Adrenal gland (tissue), 12 donors: ENCODE measurements around the gene PLCB1. TPM values are rescaled to one million over a fixed set of nuclear protein-coding genes. Genes with fewer than 3 reads are reported as not detected.
A peak's percentile ranks its signal among the peaks of the same experiment; 100 is the strongest.

ENCODE experiments used
- DNase-seq, 7 donors: peaks; one replicate each; pipeline ENCODE4 v3.0.0-alpha.2; 2019 to 2020
- H3K27ac ChIP-seq, 5 donors: fragments of 200-600 bp; sonication (generic) in 4 of 5; 1 replicate in 3 of 5; 2 replicates in 2 of 5; pipeline versions ENCODE4 v1.5.1 to v1.8.0; 2016 to 2020; ENCODE audit warnings: mild to moderate bottlenecking in 1 of 5
- H3K27me3 ChIP-seq: fragments of 200-600 bp; 2 replicates; pipeline ENCODE4 v1.8.0; 2021
- H3K36me3 ChIP-seq, 2 donors: fragments of 200-600 bp; replicated peaks in 1 of 2; 1 replicate in 1 of 2; 2 replicates in 1 of 2; pipeline versions ENCODE4 v1.5.1 to v1.8.0; 2018 to 2022
- H3K4me1 ChIP-seq, 2 donors: fragments of 200-600 bp; replicated peaks in 1 of 2; 1 replicate in 1 of 2; 2 replicates in 1 of 2; pipeline versions ENCODE4 v1.5.1 to v1.8.0; 2018 to 2021
- H3K4me3 ChIP-seq, 4 donors: fragments of 200-600 bp; sonication (generic) in 3 of 4; one replicate each; pipeline ENCODE4 v1.5.1; 2016 to 2018
- H3K9me3 ChIP-seq, 3 donors: fragments of 200-600 bp; sonication (generic) in 1 of 3; replicated peaks in 1 of 3; 1 replicate in 2 of 3; 2 replicates in 1 of 3; pipeline versions ENCODE4 v1.5.1 to v1.8.0; 2016 to 2021
- POLR2A ChIP-seq, 2 donors: fragments of 450-650 bp; IDR thresholded peaks; one replicate each; pipeline ENCODE4 v1.6.1; 2017; ENCODE audit warnings: antibody characterized with exemption in 2 of 2, mild to moderate bottlenecking in 2 of 2, moderate library complexity in 1 of 2
- WGBS, 4 donors: extraction: QIAGEN DNeasy Blood & Tissue Kit in 2 of 4; methylation state at CpG; one replicate each; pipeline versions ENCODE4 v1.1.5 to v1.1.7; 2013 to 2017; 5-methylcytosine and 5-hydroxymethylcytosine counted together
- intact Hi-C, 2 donors: fragments of 100-400 bp; cut with DNase I; formaldehyde crosslinking; loops; one replicate each; pipeline versions ENCODE4 v1.14.1 to v1.15.0; 2022 to 2023
- polyA plus RNA-seq, 3 donors: library from polyadenylated mRNA; stranded (reverse); fragments of 200-250 nt in 2 of 3; fragments of 350-450 nt in 1 of 3; fragmentation: Illumina TruSeq in 1 of 3; extraction: RNeasy Lipid Tissue Mini Kit (QIAGEN cat#74804) in 1 of 3; gene quantifications; one replicate each; pipeline ENCODE4 v1.2.3, GENCODE V29; 2013 to 2014
- total RNA-seq, 9 donors: library from RNA; depleted of rRNA in 4 of 9; stranded (reverse); fragments of >200 nt in 4 of 9; fragments of 120-200 nt in 1 of 9; fragmentation: NEBNext Ultra II Directional in 1 of 9; extraction: Animal tissue kit (Norgen Biotek cat#: 25700) in 1 of 9; gene quantifications; one replicate each; pipeline versions ENCODE4 v1.1.0 to v1.2.4, GENCODE V29; 2013 to 2023
- TF ChIP-seq, protein P1 (sequence below), 6 experiments: fragments of 450-650 bp in 4 of 6; fragments of 200-600 bp in 2 of 6; sonication (generic) in 1 of 6; IDR thresholded peaks; 1 replicate in 5 of 6; 2 replicates in 1 of 6; pipeline versions ENCODE4 v1.5.1 to v1.8.0; 2016 to 2021; ENCODE audit warnings: antibody characterized with exemption in 6 of 6, mild to moderate bottlenecking in 2 of 6, moderate library complexity in 1 of 6
- donor health status: healthy with polysubstance abuse.
- donor health status: Bipolar disorder and iron deficiency.
- donor health status: DM: yes; HTN: yes; CAD: no.
- donor health status: DM: no; HTN: no; CAD: no.
- donor health status: DM: no; HTN: no; CAD: no.
- donor health status: DM: yes; HTN: yes; CAD: no.

Gene PLCB1
- total and polyA plus RNA-seq, 12 donors, result 7.7 to 56.6 (median 27.9) TPM

DNA sequence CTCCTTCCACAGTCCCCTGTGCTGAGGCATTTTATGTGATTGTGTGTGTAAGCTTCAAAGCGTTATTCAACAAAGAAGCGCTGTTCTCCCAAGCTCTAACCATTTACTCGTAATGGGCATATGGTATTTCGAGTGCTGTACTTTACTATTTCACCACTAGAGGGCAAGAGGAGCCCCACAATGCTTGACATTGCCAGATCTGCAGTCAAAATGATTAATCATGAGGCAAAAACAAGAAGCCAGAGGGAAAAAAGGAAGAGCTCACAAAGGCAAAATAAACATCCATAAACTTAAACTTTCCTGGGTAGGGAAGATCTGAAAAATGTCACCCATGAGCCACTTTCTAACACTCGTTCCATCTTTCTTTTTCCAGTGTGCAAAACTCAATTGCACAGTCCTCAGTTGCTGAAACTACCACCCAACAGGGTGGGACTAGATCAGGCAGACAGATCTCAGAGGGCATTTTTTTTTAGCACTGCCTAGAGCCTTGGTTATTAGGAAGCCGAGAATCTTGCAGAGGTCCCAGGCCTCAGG, 721.8 kb downstream of the PLCB1 start:
- DNase-seq, result peak in 5 of 7 donors; percentile 9 to 59 (median 28)
- H3K4me1 ChIP-seq, result peaks cover 0 to 20% of the 10 kb centered on the region in 2 donors
- intact Hi-C loops, result loop anchor here in 1 of 2 donors (5.0 kb wide), 1 partner anchor 508 kb away; no protein-coding TSS in a partner anchor
- H3K27me3 ChIP-seq, result no peaks in the 10 kb centered on the region
- H3K9me3 ChIP-seq, result no peaks in the 10 kb centered on the region
- no peaks in the 10 kb centered on the region for H3K36me3 ChIP-seq
- 16 to 19% (median 18%) methylated on average over 6 of the region's 6 CpGs for WGBS, 4 donors
- H3K27ac ChIP-seq, result peak overlapping the region in 2 of 5 donors; percentile 11 to 62
- TF ChIP-seq POLR2A (IDR thresholded peaks at IDR 0.05), result no peak
- TF ChIP-seq, protein P1, sequence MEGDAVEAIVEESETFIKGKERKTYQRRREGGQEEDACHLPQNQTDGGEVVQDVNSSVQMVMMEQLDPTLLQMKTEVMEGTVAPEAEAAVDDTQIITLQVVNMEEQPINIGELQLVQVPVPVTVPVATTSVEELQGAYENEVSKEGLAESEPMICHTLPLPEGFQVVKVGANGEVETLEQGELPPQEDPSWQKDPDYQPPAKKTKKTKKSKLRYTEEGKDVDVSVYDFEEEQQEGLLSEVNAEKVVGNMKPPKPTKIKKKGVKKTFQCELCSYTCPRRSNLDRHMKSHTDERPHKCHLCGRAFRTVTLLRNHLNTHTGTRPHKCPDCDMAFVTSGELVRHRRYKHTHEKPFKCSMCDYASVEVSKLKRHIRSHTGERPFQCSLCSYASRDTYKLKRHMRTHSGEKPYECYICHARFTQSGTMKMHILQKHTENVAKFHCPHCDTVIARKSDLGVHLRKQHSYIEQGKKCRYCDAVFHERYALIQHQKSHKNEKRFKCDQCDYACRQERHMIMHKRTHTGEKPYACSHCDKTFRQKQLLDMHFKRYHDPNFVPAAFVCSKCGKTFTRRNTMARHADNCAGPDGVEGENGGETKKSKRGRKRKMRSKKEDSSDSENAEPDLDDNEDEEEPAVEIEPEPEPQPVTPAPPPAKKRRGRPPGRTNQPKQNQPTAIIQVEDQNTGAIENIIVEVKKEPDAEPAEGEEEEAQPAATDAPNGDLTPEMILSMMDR (IDR thresholded peaks at IDR 0.05), result peak; percentile 79 to 90 (median 86)
- no peak overlapping the region for H3K4me3 ChIP-seq

DNA sequence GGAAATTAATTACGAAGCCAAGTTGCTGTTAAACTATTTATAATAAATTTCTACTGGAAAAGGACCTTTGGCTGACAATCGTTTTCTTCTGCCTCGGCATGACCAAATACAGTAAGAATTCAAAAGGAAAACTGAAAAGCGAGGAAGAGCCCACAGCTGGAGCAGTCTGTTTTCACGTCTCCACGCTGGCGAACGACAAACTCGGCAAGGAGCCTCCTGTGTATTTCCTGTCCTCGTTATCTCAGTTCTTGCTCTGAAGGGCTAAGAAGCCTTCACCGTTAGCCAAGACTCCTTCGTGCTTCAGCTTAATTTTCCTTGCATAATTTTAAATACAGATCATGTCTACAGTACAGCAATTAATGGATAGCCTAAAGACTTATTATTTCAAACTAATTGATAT, 722.5 kb downstream of the PLCB1 start:
- H3K9me3 ChIP-seq, result no peaks in the 10 kb centered on the region
- H3K27me3 ChIP-seq, result no peaks in the 10 kb centered on the region
- H3K36me3 ChIP-seq, result no peaks in the 10 kb centered on the region
- intact Hi-C loops, result loop anchor here in 1 of 2 donors (5.0 kb wide), 1 partner anchor 508 kb away; no protein-coding TSS in a partner anchor
- 46 to 63% (median 56%) methylated on average over 12 of the region's 12 CpGs for WGBS, 4 donors
- H3K4me1 ChIP-seq, result peaks cover 0 to 20% of the 10 kb centered on the region in 2 donors
- H3K27ac ChIP-seq, result peak overlapping the region in 1 of 5 donors; percentile 62
- H3K4me3 ChIP-seq, result no peak overlapping the region
- DNase-seq, result peak in 6 of 7 donors; percentile 16 to 66 (median 26)
- no peak for TF ChIP-seq POLR2A (IDR thresholded peaks at IDR 0.05)
- TF ChIP-seq, protein P1 (IDR thresholded peaks at IDR 0.05), result no peak

DNA sequence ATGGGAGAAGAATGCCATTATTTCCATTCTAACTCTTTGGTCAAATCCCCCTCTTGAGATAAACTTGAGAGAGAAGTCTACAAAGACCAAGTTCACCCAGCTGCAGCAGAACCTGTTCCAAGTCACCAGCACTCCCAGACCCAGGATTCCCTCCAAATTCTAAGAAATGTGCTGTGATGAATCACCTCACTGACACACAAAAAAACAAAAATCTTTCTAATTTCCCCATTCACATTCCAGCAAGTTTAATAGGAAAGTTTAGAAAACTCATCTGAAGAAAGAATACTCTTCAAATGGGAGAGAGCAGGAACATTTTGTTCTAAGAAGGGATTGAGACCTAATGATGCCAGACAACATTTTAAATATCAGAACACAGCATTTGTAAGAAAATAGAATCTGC, 723.2 kb downstream of the PLCB1 start:
- DNase-seq, result peak in 1 of 7 donors; percentile 3
- H3K27me3 ChIP-seq, result no peaks in the 10 kb centered on the region
- no peaks in the 10 kb centered on the region for H3K36me3 ChIP-seq
- peak overlapping the region in 1 of 5 donors; percentile 62 for H3K27ac ChIP-seq
- intact Hi-C loops, result no loop called here
- peaks cover 0 to 20% of the 10 kb centered on the region in 2 donors for H3K4me1 ChIP-seq
- TF ChIP-seq, protein P1 (IDR thresholded peaks at IDR 0.05), result no peak
- no peak for TF ChIP-seq POLR2A (IDR thresholded peaks at IDR 0.05)
- no peak overlapping the region for H3K4me3 ChIP-seq
- no peaks in the 10 kb centered on the region for H3K9me3 ChIP-seq

DNA sequence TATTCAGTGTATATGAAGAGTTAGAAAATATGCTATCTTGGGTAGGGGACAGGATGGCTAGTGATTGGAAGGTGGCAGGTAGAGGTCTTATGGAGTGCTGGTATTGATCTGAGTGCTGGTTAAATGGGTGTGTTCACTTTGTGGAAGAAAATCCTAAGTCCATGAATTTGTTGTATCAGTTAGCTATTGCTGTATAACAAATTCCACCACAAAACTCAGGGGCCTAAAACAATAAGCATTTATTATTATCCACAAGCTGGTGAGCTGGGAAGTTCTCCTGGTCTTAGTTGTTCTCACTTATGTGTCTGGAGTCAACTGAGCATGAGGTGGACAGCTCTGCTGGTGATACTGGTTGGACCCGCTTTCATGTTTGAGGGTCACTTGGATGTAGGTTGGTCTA, 724.6 kb downstream of the PLCB1 start:
- WGBS, 4 donors, result 100% methylated on average over 1 of the region's 1 CpG
- intact Hi-C loops, result no loop called here
- H3K4me1 ChIP-seq, result peaks cover 0 to 20% of the 10 kb centered on the region in 2 donors

More for the DNA sequence above, 724.6 kb downstream of the PLCB1 start:
- Histone ChIP-seq H3K27ac (no peak overlapping the region), H3K27me3 (no peaks in the 10 kb centered on the region), H3K9me3 (no peaks in the 10 kb centered on the region), H3K36me3 (no peaks in the 10 kb centered on the region), H3K4me3 (no peak overlapping the region)
- no peak for TF ChIP-seq POLR2A (IDR thresholded peaks at IDR 0.05)
- TF ChIP-seq, protein P1 (IDR thresholded peaks at IDR 0.05), result no peak
- DNase-seq, result no peak
